HL-60/S4 treated with retinoic acid at 250 ng/mL for 4 days and 3 days (cell line): Measurements from ENCODE around the gene LARGE2.

Source experiments
- in situ Hi-C: fragments of 300-500 bp; cut with MboI; formaldehyde crosslinking; loops from 2 replicates; pipeline ENCODE4 v1.7.0; 2022; ENCODE audit warnings: low sequenced_read_pairs

LARGE2 gene

GRCh38 chr11:45922425-45923082, at the start of gene LARGE2:
Gene LARGE2 (plus strand): TSS chr11:45922656. CDS start chr11:45922883, 227 bp downstream.
- in situ Hi-C loops = no loop called here

- in situ Hi-C loops = no loop called here
Observed at GRCh38 chr11:45876401-45876800, 46.1 kb upstream of the LARGE2 start.

DNA sequence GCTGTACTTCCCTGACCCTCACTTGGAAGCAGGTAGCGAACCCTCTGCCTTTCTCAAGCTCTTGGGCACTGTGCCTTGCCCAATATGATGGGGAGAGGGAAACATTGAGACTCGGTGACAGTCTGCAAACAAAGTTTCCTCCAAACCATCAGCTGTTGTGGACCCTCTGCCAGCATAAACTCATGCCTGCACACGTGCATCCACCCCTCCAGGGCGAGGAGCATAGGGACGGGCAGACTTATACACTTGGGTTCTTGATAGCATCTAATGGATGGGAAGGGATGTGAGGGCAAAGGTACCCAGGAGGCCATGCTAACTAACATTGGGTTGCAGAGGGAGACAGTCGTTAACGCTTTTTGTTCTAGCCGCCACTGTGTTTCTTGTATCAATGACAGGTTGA, 45.2 kb upstream of the LARGE2 start:
- in situ Hi-C loops = no loop called here

DNA sequence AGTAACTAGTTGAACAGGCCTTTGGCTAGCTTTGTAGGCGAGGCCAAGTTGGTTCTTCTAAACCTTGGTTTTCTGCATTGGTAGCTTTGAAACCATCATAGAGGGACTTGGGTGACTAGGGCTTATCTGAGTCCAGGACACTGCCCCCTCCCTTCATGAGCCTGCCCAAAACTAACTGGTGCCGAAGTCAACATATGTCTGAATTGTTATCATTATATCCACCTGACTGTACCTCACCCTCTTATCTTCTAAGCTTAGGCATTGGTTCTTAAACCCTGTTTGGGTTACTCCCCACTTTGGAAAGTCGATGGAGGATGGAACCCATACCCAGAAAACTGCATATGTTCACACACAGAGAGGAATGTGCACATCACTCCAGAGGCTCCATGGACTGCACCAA, 44.6 kb upstream of the LARGE2 start:
- in situ Hi-C loops = no loop called here

- in situ Hi-C loops = no loop called here
Observed at GRCh38 chr11:45879803-45880686, 42.4 kb upstream of the LARGE2 start.

GRCh38 chr11:45880772-45881570, 41.5 kb upstream of the LARGE2 start:
- in situ Hi-C loops = no loop called here

DNA sequence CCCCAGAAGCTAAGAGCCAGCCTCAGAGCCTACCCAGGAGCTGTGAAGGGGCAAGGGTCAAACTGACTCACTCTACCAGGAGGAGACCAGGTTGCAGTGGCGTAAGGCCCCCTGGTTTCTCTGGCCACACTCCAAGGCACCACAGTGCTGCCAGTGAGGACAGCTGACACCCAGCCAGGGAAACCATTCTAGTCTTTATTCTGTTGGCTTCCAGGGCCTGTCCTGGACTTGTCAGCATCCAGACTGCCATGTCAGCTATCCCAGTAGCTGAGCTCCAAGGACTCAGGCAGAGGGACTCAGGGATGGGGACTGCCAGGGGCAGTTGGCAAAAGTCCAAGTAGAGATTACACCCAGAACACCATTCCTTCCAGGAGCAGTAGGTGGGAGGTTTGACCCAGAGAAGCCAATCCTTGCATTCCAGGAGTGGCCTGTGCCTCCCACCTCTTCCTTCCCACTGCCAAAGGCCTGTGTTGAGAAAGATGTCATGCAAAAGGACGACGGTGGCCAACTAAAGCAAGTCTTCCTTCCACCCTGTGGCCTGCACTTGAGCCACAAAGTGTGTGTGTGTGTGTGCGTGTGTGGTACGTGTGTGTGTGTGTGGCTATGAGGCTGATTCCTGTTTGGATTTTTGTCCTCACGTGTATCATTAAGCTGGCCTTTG, 40.6 kb upstream of the LARGE2 start:
- in situ Hi-C loops = no loop called here

- in situ Hi-C loops = no loop called here
Observed at GRCh38 chr11:45884596-45885185, 37.8 kb upstream of the LARGE2 start.

DNA sequence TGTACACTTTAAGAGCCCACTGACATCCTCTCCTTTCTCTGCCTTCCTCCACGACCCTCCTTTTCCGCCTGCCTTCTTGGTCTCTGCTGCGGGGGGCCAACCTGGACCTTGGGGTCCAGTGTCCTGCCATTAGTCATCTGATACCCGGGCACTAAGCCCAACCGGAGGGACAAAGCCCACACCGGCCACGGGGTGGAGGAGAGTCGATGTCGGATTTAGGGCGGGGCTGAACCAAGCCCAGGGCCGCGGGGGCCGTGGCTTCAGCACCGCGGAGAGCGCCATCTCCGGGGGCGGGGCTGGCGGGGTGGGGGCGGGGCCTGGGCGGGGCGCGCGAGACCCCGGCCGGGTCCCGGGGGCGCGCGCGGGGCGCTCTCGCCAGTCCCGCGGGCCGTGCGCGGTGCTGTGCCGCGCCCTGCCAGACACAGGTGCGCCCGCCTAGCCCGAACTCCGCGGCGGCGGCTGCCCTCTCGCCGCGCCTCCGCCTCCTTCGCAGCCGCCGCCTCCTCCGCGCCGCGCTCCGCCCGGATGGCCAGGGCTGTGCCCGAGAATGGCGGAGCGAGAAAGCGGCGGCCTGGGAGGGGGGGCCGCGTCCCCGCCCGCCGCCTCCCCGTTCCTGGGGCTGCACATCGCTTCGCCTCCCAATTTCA, 37.1 kb upstream of the LARGE2 start, which contains the start of gene MAPK8IP1:
TSS of gene MAPK8IP1 (plus strand) at position 378 of the 647 bp plus-strand sequence. CDS start at position 548, 170 bp downstream.
- in situ Hi-C loops = no loop called here

GRCh38 chr11:45885921-45886721, 36.3 kb upstream of the LARGE2 start:
- in situ Hi-C loops = no loop called here

GRCh38 chr11:45886816-45887520, 35.5 kb upstream of the LARGE2 start:
- in situ Hi-C loops = no loop called here

DNA sequence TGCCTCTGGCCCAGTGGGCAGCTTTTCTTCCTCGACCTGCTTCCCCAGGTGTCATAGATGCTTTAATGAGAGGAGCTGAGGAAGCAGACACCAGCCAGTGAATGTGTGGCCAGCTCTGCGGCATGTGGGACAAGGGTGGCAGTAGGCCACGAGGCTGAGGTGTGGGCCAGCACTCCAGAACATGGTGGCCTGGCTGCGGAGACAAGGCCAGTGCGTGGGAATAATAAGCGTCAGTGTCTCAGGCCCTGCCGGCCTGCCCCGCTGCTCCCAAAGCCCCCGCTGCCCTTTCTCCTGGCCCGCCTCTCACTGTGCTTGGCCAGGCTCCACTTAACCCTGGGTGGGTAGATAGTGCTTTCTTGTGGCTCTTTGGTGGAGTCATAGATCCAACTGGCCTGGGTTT, 34.9 kb upstream of the LARGE2 start:
- in situ Hi-C loops = no loop called here

DNA sequence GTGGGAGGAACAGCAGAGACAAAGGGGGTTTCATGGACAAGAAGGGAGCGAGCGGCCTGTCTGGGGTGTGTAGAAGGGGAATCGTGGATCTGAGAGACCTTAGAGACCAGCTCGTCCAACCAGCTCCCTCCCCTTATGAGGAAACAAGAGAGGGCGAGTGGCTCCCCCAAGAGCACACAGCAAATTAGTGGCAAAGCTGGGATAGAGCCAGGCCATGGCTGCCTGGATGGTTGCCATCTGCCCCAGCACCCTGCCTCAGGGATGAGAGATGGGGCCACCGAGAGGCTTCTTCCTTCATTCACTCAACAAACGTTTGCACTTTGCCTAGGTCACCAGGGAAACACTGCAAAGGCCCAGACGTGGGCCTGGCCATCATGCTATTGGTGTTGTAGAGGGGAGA, 32.9 kb upstream of the LARGE2 start:
- in situ Hi-C loops = no loop called here

GRCh38 chr11:45889966-45890365, 32.5 kb upstream of the LARGE2 start:
- in situ Hi-C loops = no loop called here

DNA sequence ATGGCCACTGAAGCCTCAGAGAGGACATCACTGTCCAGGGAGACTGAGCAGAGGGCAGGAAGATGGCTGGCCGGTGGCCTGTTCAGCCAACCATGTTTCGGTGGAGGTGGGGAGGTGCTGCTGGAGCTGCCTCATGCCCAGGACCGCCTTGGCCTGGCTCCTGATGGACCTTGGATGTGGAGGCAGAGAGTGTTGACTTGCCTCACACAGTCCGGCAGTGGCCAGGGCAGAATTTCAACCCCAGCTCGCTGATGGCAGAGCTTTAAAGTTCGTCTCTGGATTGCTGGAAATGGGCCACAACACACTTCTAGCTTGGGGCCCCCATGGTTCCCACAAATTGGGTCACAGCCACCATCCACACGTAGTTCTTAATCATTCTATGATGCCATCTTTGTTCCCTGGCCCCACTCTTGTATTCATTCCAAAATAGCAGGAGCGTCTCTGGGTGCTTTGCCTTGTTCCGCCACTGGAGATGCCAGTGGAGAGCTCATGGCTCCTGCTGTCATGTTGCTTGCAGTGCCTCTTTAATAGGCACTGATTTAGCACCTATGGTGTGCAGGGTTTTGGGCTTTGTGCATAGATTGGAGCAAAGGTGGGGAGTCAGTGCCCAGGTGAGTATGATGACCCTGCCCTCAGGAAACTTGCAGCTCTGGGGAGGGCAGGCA, 31.4 kb upstream of the LARGE2 start:
- in situ Hi-C loops = no loop called here

DNA sequence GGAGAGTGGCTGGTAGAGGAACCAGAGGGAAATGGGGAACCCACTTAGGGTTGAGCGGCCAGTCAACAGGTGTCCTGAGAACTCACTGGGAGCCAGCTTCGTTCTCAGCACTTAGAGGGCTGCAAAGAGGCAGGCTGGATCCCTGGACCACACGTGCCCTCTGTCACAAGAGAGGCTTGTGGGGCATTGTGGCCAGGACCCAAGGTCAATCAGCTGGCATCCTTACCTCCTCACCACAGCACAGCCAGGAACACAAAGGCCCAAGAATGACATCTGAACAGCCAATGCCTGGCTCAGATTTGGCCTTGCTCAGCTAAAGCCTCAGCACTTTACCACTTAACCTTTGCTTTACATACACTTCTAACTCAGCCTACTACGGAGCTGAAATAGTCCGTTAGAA, 29.6 kb upstream of the LARGE2 start:
- in situ Hi-C loops = no loop called here

GRCh38 chr11:45894555-45895247, 27.8 kb upstream of the LARGE2 start:
- in situ Hi-C loops = no loop called here
